Erythroblast (primary cell): ENCODE measurements around the gene JMJD7.

Source experiments
- GATA1 ChIP-seq: IDR thresholded peaks from 2 replicates; pipeline ENCODE4 v1.6.1; 2011; ENCODE audit warnings: low read depth, mild to moderate bottlenecking, control low read depth, low read length, moderate library complexity
- POLR2A ChIP-seq: IDR thresholded peaks from 2 replicates; pipeline ENCODE4 v1.6.1; 2011; ENCODE audit warnings: mild to moderate bottlenecking, low read length

DNA sequence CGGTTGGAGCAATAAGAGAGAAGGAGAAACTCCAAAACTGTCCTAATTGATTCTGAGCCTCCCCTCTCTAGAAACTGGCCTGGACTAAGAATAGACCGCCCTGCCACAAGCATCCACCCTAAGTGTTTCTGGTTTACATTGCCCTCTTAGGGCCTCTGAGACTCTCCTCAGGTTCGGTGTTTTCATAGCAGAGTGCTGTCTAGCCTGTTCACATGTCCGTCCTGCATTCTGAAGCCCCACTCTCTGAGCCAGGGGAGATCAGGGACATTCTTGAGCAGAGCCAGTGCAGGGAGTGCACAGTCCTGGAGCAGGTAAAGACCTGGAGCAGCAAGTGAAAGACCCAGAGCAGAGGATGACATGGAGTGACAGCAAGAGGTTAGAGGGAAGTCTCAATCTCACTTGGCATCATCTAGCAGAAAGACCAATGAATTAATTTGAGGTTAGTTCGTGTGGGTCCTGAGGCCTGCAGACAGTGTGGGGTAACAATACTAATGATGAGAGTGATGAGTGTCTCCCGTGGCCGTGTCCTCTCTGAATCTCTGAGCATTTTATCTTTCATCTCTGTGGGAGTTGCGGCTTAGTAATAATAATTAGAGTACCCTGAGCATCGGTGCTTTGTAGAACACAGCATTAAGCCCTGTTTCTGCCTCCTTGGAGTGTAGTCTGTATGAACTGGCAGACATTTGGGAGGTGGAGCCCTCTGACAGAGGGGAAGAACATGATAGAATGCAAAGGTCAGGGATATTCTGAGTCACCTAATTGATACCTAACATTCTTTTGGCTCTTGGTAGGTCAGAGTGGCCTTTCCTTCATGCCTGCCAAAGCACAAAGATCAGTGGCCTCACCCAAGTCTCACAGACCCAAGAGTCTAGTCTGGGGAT, 29.0 kb upstream of the JMJD7 start:
- no peak for TF ChIP-seq POLR2A
- no peak for TF ChIP-seq GATA1
